ENCODE data around the gene CADM1. TPM values are rescaled to one million over a fixed set of nuclear protein-coding genes. Genes with fewer than 3 reads are reported as not detected.

Gene CADM1
- total RNA-seq, 1 donor from 2014 or later: 51.1 TPM

DNA sequence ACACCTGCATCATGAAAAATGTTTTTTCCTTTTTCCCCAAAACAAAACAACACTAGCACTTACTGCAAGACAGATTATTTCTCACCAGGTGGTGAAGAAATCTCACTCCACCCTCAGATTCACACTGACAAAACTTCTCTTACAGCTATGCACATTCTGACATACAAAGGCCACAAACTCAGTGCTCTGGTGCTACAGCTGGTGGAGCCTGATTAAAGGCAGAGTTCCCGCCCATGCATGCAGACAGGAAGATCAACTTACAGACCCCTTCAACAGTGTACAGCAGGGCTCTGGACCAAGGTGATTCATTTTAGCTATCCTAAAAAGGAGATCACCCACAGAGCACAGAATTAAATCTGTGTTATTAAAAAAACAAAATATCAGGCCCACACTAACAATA lies 112.6 kb downstream of the CADM1 start:
- DNase-seq: no peak
- intact Hi-C loops (cut with micrococcal nuclease): no loop called here
- no peaks in the 10 kb centered on the region for H3K27me3 ChIP-seq (ENCODE audit: low read depth)
- no peaks in the 10 kb centered on the region for H3K9me3 ChIP-seq (replicated peaks)
- no peak overlapping the region for H3K27ac ChIP-seq (replicated peaks)
- TF ChIP-seq, protein P1, sequence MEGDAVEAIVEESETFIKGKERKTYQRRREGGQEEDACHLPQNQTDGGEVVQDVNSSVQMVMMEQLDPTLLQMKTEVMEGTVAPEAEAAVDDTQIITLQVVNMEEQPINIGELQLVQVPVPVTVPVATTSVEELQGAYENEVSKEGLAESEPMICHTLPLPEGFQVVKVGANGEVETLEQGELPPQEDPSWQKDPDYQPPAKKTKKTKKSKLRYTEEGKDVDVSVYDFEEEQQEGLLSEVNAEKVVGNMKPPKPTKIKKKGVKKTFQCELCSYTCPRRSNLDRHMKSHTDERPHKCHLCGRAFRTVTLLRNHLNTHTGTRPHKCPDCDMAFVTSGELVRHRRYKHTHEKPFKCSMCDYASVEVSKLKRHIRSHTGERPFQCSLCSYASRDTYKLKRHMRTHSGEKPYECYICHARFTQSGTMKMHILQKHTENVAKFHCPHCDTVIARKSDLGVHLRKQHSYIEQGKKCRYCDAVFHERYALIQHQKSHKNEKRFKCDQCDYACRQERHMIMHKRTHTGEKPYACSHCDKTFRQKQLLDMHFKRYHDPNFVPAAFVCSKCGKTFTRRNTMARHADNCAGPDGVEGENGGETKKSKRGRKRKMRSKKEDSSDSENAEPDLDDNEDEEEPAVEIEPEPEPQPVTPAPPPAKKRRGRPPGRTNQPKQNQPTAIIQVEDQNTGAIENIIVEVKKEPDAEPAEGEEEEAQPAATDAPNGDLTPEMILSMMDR (IDR thresholded peaks at IDR 0.05; ENCODE audit: borderline replicate concordance): no peak
- H3K36me3 ChIP-seq: no peaks in the 10 kb centered on the region
- peaks cover 31% of the 10 kb centered on the region for H3K4me1 ChIP-seq
- no peak overlapping the region for H3K4me3 ChIP-seq

DNA sequence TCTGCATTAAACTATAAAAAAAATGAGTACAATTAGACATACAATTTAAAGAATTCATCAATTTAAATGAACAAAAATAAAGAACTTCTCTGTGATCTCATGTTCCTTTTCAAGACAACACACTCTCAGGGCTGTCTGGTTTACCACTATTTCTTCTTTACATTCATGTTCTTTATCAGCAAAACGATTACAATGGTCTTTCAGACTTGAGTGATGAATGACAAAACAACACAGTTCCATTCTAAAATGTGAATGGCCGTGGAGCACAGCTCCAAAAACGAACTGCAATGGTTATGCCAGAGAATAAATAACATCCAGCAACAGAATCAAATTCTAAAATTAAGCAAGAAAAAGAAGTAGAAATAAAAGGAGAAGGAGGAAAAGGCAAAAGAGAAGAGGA lies 113.1 kb downstream of the CADM1 start:
- H3K36me3 ChIP-seq: no peaks in the 10 kb centered on the region
- no peak overlapping the region for H3K27ac ChIP-seq (replicated peaks)
- no peaks in the 10 kb centered on the region for H3K9me3 ChIP-seq (replicated peaks)
- H3K27me3 ChIP-seq (ENCODE audit: low read depth): no peaks in the 10 kb centered on the region
- intact Hi-C loops (cut with micrococcal nuclease): no loop called here
- TF ChIP-seq, protein P1 (IDR thresholded peaks at IDR 0.05; ENCODE audit: borderline replicate concordance): no peak
- H3K4me1 ChIP-seq: peaks cover 27% of the 10 kb centered on the region
- H3K4me3 ChIP-seq: no peak overlapping the region
- DNase-seq: no peak

DNA sequence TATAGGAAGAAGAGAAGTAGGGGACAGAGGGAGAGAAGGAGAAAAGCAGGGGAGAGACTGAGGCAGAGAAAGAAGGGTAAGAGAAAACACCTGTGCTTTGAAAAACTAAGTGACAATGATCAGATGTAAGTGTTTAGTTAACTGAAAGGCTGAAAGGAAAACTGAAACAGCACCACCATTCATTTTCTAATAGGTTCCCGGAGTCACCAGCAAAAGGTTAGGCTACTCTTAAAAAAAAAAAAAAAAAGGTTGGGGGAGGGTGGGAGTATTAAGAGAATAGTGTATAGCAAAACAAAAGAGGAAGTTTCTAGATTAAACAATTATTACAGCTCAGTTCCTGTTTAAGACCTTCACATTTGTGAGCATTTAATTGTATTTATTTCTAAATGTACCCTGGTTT lies 113.8 kb downstream of the CADM1 start:
- TF ChIP-seq, protein P1 (IDR thresholded peaks at IDR 0.05; ENCODE audit: borderline replicate concordance): no peak

DNA sequence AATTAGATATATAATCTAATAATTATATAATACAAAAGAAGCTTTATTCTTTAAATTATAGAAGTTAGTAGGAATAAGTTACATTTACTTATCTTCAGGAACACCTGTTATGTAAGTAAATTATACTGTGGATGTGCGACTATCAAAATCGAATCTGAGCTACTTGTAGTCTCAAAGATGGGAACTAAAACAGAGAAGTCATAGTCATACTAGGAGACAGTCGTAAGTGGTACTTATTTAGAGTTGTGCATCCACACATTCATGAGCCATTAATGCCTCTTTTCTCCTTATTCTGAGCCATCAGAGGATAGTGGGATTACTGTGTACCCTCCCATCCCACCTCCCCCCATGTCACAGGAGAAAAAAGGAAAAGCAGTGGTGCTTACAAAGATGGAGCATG lies 114.4 kb downstream of the CADM1 start:
- no peak for DNase-seq
- TF ChIP-seq, protein P1 (IDR thresholded peaks at IDR 0.05; ENCODE audit: borderline replicate concordance): no peak
- Histone ChIP-seq H3K27ac (replicated peaks) (no peak overlapping the region), H3K4me3 (no peak overlapping the region), H3K36me3 (no peaks in the 10 kb centered on the region), H3K27me3 (ENCODE audit: low read depth) (no peaks in the 10 kb centered on the region), H3K4me1 (peaks cover 24% of the 10 kb centered on the region), H3K9me3 (replicated peaks) (no peaks in the 10 kb centered on the region)
- intact Hi-C loops (cut with micrococcal nuclease): no loop called here

More for the DNA sequence above, 113.8 kb downstream of the CADM1 start:
- H3K9me3 ChIP-seq (replicated peaks): no peaks in the 10 kb centered on the region
- intact Hi-C loops (cut with micrococcal nuclease): no loop called here
- no peaks in the 10 kb centered on the region for H3K27me3 ChIP-seq (ENCODE audit: low read depth)
- no peak overlapping the region for H3K27ac ChIP-seq (replicated peaks)
- H3K4me1 ChIP-seq: peaks cover 23% of the 10 kb centered on the region
- H3K36me3 ChIP-seq: no peaks in the 10 kb centered on the region
- no peak overlapping the region for H3K4me3 ChIP-seq
- DNase-seq: no peak

DNA sequence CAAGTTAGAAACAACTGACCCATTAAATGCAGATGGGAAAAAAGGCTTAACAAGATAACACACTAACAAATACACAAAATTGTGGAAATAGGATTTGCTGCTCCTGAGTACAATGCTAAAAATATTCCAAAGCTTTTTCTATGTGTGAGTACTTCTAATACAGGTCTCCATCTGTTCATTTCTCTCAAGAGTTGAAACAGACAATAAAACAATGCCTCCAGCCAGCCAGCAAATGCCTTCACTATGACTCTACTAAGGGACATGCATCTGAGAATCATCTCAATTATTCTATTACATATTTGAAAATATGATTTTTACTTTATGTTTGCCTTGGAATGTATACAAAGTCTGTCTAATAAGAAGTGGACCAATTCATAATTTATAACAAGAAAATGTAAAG lies 119.0 kb downstream of the CADM1 start:
- Histone ChIP-seq H3K9me3 (replicated peaks) (no peaks in the 10 kb centered on the region), H3K27me3 (ENCODE audit: low read depth) (no peaks in the 10 kb centered on the region), H3K4me3 (no peak overlapping the region), H3K36me3 (no peaks in the 10 kb centered on the region), H3K4me1 (peaks cover 25% of the 10 kb centered on the region), H3K27ac (replicated peaks) (no peak overlapping the region)
- intact Hi-C loops (cut with micrococcal nuclease): no loop called here
- DNase-seq: no peak
- TF ChIP-seq, protein P1 (IDR thresholded peaks at IDR 0.05; ENCODE audit: borderline replicate concordance): no peak

DNA sequence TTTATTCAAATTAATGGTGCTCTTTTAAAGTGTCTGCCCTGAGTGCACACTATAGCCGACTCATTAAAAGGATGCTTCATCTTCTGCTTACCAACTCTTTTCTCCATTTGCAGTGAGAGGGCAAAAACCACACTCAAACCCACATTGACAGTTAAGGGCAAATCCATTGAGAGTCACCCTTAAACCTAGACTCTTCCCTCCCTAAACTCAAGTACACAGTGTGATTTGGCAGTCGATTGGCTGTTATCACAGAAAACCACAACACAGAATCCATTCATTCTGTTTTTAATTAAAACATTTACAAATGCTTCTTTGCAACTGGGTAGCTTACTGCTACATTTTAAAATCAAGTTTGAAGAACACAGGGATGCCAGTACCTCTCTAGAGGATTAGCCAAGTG lies 120.0 kb downstream of the CADM1 start:
- H3K9me3 ChIP-seq (replicated peaks): no peaks in the 10 kb centered on the region
- H3K27ac ChIP-seq (replicated peaks): no peak overlapping the region
- TF ChIP-seq, protein P1 (IDR thresholded peaks at IDR 0.05; ENCODE audit: borderline replicate concordance): no peak
- DNase-seq: no peak
- H3K36me3 ChIP-seq: no peaks in the 10 kb centered on the region
- H3K27me3 ChIP-seq (ENCODE audit: low read depth): no peaks in the 10 kb centered on the region
- intact Hi-C loops (cut with micrococcal nuclease): no loop called here
- peaks cover 24% of the 10 kb centered on the region for H3K4me1 ChIP-seq
- no peak overlapping the region for H3K4me3 ChIP-seq
